Measurements from ENCODE around the gene RBSN. TPM values are rescaled to one million over a fixed set of nuclear protein-coding genes. Genes with fewer than 3 reads are reported as not detected.

The RBSN gene
- total RNA-seq, 1 donor from 2014 or later = 29.7 TPM

GRCh38 chr3:15086699-15087098, 12.2 kb downstream of the RBSN start:
- DNase-seq (no peak), ATAC-seq (no peak)
- Histone ChIP-seq H3K27ac (no peak overlapping the region), H3K36me3 (peaks cover 100% of the 10 kb centered on the region), H3K4me3 (no peak overlapping the region), H3K27me3 (ENCODE audit: low read depth) (no peaks in the 10 kb centered on the region), H3K4me1 (peaks cover 8% of the 10 kb centered on the region), H3K9me3 (no peaks in the 10 kb centered on the region)
- TF ChIP-seq CTCF (IDR thresholded peaks at IDR 0.05) = no peak
- intact Hi-C loops (cut with DNase I) = no loop called here

GRCh38 chr3:15086263-15086662, 12.7 kb downstream of the RBSN start:
- Histone ChIP-seq H3K4me3 (no peak overlapping the region), H3K27ac (no peak overlapping the region), H3K9me3 (no peaks in the 10 kb centered on the region), H3K4me1 (peaks cover 8% of the 10 kb centered on the region), H3K27me3 (ENCODE audit: low read depth) (no peaks in the 10 kb centered on the region), H3K36me3 (peaks cover 100% of the 10 kb centered on the region)
- intact Hi-C loops (cut with DNase I) = no loop called here
- TF ChIP-seq CTCF (IDR thresholded peaks at IDR 0.05) = no peak
- no peak for ATAC-seq
- DNase-seq = no peak

- Histone ChIP-seq H3K9me3 (no peaks in the 10 kb centered on the region), H3K27ac (peak overlapping the region; percentile 71), H3K27me3 (ENCODE audit: low read depth) (no peaks in the 10 kb centered on the region), H3K4me1 (peaks cover 8% of the 10 kb centered on the region), H3K4me3 (no peak overlapping the region), H3K36me3 (peaks cover 99% of the 10 kb centered on the region)
- intact Hi-C loops (cut with DNase I) = no loop called here
- DNase-seq (no peak), ATAC-seq (no peak)
- TF ChIP-seq CTCF (IDR thresholded peaks at IDR 0.05) = no peak
Measured at GRCh38 chr3:15083252-15083651, 15.7 kb downstream of the RBSN start.

GRCh38 chr3:15081960-15082664, 16.8 kb downstream of the RBSN start:
- H3K4me3 ChIP-seq = no peak overlapping the region
- peak; percentile 94 to 97 for ATAC-seq
- intact Hi-C loops (cut with DNase I) = no loop called here
- no peaks in the 10 kb centered on the region for H3K27me3 ChIP-seq (ENCODE audit: low read depth)
- peaks cover 99% of the 10 kb centered on the region for H3K36me3 ChIP-seq
- H3K4me1 ChIP-seq = peaks cover 8% of the 10 kb centered on the region
- peak; percentile 64 for DNase-seq
- peak overlapping the region; percentile 71 for H3K27ac ChIP-seq
- no peaks in the 10 kb centered on the region for H3K9me3 ChIP-seq
- no peak for TF ChIP-seq CTCF (IDR thresholded peaks at IDR 0.05)

- H3K4me3 ChIP-seq = no peak overlapping the region
- no peak overlapping the region for H3K27ac ChIP-seq
- intact Hi-C loops (cut with DNase I) = no loop called here
- H3K9me3 ChIP-seq = no peaks in the 10 kb centered on the region
- peaks cover 8% of the 10 kb centered on the region for H3K4me1 ChIP-seq
- TF ChIP-seq CTCF (IDR thresholded peaks at IDR 0.05) = no peak
- peaks cover 99% of the 10 kb centered on the region for H3K36me3 ChIP-seq
- H3K27me3 ChIP-seq (ENCODE audit: low read depth) = no peaks in the 10 kb centered on the region
- no peak for DNase-seq
- no peak for ATAC-seq
Measured at GRCh38 chr3:15079091-15079490, 19.9 kb downstream of the RBSN start.
